ENCODE data around the gene TBC1D3B.
"Not testable (repeated sequence)": the region's sequence is repeated elsewhere in the genome, so short reads cannot be mapped to it uniquely, and the experiment has no call there.

The TBC1D3B gene

DNA sequence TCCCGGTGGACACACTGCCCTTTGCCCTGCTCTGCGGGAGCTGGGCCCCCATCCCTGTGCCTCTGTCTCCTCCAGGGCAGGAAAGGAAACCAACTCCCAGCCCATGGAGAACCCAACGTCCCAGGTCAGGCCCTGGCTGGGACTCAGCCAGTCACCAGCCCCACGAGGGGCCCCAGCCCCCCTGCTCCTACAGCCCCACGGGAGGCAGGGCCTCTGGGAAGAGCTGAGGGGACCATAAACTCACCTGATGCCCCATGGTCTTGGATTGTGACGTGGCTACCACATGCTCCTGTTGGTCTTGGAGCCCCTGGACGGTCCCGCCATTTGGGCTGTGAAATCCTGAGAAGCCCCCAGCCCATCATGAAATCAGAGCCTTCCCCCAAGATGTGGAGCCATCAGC is 7.6 kb downstream of the TBC1D3B start:
- DNase-seq = not testable (repeated sequence)

DNA sequence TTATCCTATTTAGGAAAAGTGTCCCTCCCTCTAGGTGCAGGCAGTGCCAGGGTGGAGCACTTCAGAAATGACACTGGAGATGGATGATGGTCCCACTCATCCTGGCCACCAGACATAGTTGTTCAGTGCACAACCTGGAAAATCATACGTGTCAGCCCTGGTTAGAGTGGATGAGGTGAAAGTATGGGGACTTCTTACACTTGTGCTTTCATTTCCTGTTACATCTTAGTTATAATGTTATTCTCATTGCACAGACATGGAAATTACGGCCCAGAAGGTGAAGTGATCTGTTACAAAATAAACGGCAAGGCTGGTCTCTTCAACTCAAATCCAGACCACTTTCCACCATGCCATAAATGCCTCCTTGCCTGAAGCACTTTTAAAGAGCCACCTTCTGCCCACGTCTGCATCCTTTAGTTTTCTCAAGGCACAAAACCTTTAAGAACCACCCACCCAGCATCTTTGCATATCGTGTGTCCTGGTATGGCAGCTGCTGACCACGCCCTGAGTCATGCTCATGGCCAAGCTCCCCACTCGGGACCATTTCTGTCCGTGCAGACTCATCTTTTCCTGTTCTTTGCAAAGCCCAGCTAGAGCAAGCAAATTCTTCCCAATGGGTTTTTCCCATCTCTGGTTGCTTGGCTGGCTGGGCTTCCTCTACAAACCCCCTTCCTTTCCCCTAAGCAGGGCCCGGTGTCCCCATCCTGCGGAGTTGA is 22.4 kb downstream of the TBC1D3B start:
- no peak for DNase-seq

DNA sequence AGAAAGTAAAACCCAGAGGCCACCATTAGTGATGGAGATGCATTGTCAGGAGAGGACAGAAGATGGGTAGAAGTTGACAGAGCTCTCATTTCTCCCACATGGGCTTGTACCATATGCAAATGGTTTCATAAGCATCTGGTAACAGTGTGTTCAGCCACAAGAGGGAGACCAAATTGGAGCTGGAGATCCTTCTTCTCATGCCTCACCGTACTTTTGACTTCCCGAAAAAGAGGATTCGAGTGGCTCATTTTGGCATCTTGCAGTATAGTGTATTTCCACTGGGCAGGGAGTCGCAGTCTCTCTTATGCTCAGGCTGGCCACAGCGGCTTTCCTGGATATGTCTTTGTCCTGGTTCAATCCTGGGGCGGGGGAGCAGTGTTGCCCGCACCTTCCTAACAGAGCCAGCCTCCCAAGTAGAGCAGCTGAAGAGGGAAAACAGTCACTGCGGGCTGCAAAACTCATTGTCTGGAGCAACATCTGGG is 23.8 kb downstream of the TBC1D3B start:
- no peak for DNase-seq

DNA sequence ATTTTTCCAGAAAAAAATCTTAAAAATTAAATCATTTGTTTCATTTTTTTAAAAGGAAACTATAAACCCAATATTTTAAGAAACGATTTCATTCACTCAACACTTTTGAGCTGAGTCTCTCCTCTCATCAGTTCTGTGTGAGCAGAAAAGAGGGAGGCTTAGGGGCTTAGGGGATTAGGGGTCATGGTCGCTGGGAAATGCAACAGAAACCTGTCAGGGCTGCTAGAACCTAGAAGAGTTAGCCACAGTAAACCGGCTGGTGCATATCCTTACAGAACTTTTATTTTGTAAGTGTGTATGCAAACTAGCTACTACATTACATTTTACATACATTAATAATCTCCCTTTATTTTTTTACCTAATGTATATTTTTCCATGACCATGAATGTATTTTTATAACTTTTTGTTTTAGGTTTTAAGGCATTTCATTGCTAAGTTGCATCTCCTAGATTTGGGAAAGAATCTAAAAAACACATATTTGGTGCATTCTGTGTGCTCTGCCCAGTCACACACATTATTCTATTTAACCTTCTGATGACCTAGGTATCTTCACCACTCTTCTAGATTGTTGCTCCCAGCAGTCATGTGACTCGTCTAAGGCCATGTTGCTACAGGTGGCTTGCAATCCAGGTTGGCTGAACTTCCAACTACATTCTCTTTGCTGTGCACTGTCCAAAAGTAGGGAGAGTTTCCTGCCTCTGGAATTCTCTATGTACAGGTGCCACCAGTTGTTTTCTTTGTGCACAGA is 24.4 kb downstream of the TBC1D3B start:
- no peak for DNase-seq

DNA sequence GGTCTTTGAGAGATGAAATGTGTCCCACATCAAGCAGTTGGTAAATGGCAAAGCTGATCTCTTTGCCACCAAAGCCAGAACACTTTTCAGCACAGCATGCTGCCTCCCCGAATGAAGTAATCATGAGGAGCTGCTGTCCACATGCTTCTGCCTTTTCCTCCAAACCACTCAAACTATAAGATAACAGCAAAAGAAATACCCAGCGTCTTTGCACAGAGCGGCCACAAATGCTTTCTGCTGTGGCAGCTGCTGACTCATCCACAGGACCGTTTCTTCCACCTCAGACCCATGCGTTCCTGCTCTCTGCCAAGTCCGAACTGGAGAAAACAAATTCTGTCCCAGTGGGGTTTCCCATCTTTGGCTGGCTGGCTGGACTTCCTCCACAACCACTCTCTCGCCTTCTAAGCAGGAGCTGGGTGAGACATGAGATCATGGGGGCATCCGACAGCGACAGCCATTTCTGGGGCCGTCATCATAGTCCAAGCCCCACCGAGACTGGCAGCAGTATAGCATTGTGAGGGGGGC is 27.1 kb downstream of the TBC1D3B start:
- no peak for DNase-seq

DNA sequence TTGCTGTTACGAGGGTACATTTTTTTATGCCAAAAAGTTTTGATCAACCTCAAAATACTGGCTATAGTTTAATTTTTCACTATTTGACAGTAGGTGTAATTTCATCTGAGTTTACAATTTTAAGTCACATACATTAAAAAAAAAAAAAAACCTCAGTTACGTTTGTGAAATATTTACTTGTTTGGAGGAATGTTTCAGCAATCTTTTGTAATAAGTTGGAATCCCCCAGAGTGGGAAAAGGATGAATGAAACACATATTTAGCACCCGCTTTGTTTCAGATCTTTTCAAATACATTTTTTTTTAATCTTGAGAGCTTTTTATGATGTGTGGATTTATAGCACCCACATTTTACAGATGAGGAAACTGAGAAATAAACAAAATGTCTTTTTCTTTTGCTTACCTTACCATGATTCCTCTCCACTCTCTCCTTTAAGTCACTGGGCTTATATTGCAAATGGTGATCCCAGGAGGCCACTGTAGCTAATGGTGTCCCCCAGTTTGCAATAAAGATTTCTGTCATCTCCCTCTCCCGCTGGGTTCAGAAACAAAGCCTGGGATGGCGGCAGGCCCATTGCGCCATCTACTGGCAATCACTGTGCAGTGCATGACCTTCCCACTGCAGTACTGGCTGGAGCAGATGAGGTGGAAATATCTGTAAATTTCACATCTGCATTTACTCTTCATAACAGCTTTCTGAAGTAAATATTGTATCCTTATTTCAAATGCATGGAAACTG is 27.7 kb downstream of the TBC1D3B start:
- no peak for DNase-seq

DNA sequence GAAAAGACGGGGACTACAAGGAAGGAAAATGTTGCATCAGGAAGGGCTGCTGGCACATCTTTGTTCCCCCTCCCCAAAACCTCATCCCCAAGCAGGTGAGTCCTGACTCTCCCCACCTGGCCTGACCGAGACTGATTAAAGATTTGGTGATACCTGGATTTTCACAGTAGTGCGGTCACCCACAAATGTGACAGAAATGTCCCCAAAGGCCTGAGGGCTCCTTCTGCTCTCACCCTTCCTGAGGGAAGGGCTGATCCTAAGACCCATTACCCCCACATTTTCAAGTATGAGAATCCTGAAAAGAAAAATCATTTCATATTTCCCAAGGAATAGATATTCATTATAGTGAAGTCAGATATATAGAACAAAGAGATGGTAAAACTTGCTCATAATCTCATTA is 28.8 kb downstream of the TBC1D3B start:
- DNase-seq = no peak

DNA sequence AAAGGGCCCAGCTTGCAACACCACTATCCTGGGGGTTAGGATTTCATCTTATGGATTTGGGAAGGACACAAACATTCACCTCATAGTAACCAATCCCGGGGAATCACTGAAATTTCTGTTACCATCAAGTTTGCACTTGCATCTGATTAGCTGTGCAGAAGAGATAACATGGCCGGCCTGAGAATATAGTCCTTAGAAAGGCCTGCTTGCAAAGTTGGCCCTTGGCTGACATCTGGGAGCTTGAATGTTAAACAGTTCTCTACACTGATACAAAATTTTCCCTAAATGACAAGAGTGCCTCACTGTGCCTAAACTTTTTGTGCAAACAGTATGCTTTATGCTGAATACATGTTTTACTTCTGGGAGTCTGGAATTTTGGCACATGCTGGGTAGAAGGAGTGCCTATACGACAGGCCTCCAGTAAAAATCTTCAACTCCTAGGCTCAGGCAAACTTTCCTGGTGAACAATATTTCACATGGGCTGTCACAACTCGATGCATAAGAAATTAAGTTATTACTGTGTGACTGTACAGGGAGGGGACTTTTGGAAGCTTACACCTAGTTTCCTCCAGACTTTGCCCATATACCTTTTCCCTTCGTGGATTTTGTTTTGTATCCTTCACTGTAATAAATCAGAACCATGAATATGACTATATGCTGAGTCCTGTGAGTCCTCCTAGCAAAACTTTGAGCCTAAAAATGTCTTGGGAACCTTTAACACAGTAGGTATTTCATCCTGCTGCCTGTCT is 31.3 kb downstream of the TBC1D3B start:
- DNase-seq = no peak

DNA sequence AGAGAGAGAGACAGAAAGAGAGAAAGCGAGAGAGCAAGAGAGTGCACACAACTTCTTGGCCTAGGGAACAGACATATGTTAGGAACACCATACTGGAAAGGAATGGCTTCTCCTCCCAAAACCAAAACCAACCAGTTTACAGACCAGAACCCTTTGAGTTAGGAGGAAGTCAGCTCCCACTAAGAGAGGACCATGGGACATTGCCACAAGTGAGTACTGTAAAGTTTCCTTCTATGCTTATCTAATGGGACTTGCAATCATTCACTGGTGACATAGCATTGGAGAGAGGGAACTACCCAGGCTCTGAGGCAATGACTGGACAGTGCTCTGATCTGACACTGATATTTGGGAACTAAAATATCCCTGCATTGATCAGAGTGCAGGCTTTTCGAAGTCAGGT is 32.4 kb downstream of the TBC1D3B start:
- DNase-seq = no peak

DNA sequence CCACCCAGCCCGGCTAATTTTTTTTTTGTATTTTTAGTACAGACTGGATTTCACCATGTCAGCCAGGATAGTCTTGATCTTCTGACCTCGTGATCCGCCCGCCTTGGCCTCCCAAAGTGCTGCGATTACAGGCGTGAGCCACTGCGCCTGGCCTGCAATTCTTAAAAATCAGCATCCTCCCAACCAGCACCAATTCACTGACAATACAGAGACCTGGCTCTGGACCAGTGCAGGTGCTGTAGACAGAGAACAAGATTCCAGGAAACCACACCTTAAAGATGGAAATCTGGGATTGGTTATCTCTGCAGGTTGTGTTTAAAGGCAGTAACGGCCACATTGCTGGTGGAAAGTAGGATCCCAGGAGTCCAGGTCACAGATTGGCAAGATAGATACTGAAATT is 33.6 kb downstream of the TBC1D3B start:
- DNase-seq = no peak

DNA sequence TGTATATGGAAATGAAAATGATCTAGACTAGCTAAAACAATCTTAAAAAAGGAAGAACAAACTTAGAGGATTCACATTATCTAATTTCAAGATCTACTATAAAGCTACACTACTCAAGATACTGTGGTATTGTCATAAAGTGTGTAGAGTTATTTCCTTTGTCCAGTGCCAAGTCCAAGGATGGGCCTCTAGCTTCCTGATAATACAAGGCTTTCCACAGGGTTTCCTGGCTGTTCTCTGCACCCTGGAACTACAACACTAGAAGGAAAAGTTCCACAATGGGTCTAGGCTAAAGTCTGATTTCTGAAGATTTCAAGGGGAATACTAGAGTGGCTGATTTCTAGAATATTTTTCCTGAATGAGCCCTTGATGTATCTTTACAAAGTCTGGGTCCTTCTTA is 34.2 kb downstream of the TBC1D3B start:
- DNase-seq = no peak

DNA sequence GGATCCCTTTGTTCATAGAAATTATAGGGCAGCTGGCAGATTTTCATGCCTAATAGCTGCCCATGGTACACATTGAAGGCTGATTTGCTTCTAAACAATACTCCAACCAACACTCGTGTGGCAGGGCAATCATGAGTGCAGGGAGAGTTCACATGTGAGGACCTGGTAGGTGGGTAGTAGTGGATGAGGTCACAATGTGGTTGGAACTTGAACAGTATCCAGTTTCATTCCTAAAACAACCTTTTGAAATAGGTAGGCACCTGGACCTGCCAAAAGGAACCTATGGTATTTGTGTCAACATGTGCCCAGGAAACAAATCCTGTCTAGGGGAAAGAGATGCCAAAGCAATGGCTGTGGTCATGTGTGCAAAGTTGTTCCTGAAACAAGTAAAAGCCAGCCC is 40.0 kb downstream of the TBC1D3B start:
- no peak for DNase-seq

DNA sequence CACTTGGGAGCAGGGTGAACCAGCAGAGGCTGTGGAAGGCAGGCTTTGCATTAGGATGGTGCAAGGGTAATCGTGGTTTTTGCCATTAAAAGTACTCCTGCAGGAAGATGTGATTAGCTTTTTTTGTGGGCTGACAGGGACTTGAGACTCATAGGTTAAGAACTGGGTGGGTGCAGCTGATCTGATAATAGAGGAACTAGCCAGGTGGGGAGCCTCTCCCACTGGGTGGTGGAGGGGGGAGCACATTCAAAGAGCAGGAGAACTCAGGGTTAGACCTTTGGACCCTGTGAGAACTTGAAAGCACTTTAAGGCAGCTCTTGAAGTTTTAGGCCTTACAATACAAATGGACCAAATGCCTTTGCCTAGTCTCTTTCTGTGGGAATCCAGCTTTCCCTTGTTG is 40.4 kb downstream of the TBC1D3B start:
- no peak for DNase-seq

DNA sequence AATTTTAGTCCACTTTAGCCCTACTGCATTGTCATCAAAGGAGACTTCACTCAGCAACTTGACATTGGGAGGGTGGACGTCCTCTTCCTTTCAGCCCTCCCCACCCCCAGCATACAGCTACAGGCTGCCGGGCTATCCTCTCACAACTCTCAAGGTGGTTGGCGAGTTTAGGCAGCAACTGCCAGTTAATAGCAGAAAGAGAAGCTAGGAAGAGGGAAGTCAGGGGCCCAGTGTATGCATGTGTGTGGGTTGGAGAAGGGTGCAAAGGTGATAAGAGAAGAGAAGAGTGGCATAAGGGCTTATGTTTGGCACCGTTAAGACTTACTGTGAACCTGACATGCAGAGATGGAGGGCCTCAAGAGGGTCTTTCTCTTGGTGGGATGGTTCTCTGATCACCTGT is 41.0 kb downstream of the TBC1D3B start:
- DNase-seq = no peak

DNA sequence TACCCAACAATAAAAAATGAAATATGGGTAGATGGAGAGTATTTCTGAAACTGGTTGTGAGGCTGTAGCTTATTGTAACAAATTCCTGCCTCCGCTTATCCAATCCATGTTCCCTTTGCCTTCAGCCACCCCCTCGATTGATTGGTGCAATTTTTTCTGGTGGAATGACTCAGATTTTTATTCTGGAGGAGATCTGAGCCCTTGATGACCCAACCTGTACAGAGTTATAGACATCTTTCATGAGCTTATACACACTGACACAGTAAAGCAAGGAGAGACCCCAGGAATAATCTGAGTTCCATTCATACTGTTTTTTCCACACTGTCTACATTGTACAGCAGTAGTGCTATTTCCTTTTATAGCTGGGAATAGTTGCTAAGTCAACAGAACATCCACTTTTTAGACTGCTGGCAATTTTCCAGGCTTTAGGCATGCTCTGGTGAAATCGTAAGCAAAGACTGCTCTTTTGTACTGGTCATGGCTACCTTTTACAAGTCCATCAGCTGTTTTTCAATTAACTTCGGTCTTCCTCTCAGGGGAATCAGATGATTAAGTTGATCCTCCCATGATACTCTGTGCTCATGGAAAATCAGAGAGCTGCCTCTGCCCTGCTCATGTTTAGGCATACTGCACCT is 42.7 kb downstream of the TBC1D3B start:
- no peak for DNase-seq

DNA sequence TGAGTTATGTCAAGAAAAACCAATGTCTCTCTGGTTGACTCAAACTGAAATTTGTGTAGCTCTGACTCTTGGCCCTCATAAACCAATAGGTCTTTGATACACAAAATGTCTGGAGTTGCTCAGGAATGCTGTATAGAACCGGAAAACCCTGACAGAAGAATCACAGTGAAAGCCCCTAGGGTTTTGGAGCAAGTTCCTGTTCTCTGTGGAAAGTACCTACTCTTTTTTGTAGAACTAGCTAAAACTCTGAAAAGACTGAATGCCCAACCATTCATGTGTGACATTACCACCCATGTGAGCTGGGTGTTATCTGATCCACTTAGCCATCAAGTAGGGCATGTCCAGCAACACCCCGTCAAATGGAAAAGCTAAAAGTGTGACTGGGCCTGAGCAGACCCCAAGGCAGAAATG is 44.0 kb downstream of the TBC1D3B start:
- no peak for DNase-seq

DNA sequence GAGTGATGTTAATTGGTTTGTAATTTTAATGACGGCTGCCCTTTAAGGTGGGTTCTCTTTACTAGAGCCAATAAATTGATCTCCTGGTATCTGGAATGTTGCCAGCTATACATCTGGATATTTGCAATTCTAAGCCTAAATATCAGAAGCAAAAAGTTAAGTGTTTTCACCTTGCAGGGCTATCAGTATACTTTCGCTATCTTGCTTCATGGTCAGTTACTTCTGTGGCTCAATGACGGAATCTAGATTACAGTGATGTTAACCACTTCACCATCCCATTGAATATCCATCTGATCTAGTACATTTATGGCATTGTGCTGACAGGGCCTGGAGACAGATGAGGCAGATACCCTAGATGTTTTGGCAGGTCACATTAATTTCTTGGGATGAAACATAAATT is 44.5 kb downstream of the TBC1D3B start:
- no peak for DNase-seq

DNA sequence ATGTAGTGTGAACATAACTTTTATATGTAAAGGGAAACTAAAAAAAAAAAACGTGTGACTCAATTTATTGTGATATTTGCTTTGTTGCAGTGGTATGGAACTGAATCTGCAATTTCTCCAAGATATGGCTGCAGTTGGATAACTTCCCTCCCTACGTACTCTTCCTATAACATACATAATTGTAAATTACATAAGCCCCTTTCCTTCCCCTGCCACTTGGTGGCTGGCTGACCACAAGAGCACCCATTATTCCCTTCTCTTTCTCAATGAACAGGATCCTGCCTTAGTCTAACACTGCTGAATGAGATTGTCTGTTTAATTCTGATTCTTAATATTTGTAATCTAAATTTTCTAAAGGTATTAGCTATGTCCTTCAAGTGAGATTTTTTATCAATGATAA is 45.0 kb downstream of the TBC1D3B start:
- no peak for DNase-seq

DNA sequence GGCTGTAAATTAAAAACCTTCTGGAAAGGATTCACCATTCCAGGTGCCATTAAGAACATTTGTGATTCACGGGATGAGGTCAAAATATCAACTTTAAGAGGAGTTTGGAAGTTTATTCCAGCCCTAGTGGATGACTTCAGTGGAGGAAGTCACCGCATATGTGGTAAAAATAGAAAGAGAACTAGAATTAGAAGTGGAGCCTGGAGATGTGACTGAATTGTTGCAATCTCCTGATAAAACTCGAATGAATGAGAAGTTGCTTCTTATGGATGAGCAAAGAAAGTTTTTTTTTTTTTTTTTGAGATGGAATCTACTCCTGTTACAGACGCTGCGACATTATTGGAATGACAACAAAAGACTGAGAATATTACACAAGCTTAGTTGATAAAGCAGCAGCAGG is 46.1 kb downstream of the TBC1D3B start:
- no peak for DNase-seq

DNA sequence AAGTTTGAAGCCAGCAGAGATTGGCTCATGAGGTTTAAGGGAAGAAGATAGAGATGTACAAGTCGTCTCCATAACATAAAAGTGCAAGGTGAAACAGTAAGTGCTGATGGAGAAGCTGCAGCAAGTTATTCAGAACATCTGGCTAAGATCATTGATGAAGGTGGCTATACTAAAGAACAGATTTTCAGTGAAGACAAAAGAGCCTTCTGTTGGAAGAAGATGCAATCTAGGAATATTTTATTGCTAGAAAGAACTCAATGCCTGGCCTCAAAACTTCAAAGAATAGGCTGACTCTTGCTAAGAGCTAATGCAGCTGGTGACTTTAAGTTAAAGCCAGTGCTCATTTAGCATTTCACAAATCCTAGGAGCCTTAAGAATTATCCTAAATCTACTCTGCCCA is 46.8 kb downstream of the TBC1D3B start:
- DNase-seq = no peak

DNA sequence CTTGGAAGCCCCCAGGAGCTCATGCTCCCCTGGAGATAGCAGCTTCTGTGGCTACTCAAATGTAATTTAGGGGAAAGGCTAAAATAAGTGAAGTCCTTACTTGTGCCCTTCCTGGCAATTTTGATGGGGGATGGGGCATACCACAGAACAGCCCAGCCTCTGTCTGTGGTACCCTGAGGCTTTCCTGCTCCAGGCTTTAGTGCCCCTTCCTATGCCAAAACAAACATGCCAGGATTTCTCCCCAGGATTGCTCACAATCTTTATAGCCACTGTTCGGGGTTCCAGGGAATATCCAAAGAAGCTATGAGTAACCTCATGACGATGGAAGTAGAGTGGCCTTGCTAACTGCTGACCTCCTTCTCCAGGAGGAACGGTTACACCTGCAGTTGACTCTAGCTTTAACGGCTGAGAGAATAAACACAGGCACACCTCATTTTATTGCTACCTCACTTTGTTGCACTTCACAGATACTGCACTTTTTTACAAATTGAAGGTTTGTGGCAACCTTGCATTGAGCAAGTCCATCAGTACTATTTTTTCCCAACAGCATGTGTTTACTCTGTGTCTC is 47.9 kb downstream of the TBC1D3B start:
- no peak for DNase-seq

DNA sequence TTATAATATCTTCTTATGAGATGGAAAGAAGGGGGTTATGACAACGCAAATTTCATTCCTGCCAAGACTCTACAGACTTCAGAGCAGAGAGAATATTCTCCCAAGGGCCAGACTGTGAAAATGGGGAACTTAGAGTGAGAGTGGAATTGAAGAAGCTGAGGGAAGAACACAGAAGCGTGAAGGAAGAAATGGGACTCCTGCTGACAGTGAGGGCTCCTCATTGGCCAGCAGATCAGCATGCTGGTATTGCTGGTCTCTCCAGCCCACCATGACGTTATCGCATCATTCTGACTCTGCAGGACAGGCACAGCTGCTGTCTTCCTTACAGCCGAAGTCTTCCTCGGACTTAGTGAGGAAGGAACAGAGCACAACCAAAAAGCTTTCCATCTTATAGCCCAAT is 48.5 kb downstream of the TBC1D3B start:
- no peak for DNase-seq

Data from NCI-H2029 (cell line).